NK-92 (cell line): ENCODE data around the gene ITIH5.

ENCODE experiments used
- DNase-seq: peaks from one replicate; lab custom pipeline; 2025; ENCODE audit not compliant: unreplicated experiment; lab: John Stamatoyannopoulos, UW

Gene ITIH5

DNA sequence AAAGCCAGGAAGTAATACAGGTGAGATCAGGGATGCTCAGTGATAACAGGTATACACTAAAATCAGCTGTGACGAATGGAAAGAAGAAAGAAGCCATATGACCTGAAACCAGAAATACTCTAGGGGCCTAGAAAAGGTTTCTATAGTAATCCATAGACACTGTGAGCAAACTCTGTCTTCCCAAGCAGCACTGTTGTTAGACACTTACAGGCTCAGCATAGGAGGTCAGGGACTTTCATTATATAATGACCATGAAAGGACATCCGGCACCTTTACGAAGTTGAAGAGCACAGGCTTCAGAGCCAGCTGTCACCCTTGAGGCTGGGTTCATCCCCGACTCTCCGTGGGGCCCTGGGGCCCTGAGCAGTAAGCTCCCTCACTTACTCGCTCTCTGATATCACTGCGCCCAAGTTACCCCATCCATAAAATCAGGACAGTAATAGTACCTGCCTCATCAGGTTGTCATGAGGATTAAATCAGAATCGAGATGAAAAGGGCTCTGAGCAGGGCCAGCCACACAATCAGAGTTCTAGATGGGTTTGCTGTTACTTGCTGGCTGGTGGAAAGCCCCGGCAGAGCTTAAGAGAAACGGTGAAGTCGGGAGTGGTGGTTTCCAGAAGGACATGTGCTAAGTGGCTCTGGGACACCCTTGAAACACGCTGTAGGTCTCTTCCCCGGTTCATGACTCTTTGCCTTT is 79.5 kb downstream of the ITIH5 start:
- DNase-seq, result no peak

- no peak for DNase-seq
These were observed 81.5 kb downstream of the ITIH5 start for GRCh38 chr10:7585228-7585627.

GRCh38 chr10:7583626-7584025 is 83.1 kb downstream of the ITIH5 start:
- no peak for DNase-seq

DNA sequence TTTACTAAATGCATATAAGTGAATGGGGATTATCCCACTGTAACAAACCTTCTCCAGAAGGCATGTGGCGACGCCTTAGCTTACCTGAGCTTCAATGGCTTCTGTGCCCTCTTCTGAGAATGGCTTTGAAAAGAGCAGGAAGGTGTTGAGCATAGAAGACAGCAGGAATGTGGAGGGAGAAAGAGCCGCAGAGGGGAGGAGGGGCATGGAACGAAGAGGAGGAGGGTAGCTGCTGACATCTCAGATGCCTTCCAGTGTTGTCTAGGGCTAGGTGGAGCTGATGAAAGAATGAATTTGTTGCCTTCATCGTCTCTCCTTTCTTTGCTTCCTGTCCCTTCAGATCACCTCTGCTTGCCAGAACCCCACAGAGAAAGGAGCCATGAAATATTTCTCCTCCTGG is 86.2 kb downstream of the ITIH5 start:
- no peak for DNase-seq

- no peak for DNase-seq
These were observed 87.1 kb downstream of the ITIH5 start for GRCh38 chr10:7579681-7580080.

DNA sequence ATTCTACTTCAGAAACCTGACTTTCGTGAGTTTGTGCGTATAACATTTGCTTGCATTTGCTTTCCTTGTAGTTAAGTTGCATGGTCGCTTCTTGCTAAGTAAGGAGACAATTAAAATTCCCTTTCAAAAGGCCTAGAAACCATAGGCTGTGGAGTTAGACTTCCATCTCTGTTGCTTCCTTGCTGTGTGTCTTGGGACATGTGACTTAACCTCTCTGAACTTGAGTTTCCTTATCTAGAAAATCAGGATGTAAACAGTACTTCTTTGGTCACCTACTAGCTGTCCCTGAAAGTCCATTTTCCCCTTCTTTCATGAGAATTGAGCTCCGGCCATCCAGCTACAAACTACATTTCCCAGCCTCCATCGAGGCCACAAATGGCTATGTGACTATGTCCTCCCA is 89.2 kb downstream of the ITIH5 start:
- DNase-seq, result no peak

DNA sequence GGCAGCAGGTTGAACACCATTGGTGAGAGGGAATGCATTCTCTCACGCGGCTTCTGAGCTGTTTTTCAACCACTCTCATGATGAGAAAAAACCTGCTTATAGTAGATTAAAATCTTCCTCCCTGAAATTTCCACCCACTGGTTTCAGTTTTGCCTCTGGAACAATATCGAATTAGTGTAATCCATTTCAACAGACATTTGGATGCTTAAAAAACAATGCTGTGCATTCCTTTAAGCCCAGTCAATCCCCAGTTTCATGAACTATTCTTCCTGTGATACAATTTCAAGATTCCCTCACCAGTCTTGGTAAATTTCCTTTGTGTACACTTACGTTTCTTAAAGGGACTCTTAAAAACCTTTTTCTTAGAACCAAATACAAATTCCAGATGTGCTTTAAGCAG is 89.6 kb downstream of the ITIH5 start:
- no peak for DNase-seq

GRCh38 chr10:7576340-7576739 is 90.4 kb downstream of the ITIH5 start:
- DNase-seq, result no peak

GRCh38 chr10:7572391-7572790 is 94.4 kb downstream of the ITIH5 start:
- DNase-seq, result no peak

DNA sequence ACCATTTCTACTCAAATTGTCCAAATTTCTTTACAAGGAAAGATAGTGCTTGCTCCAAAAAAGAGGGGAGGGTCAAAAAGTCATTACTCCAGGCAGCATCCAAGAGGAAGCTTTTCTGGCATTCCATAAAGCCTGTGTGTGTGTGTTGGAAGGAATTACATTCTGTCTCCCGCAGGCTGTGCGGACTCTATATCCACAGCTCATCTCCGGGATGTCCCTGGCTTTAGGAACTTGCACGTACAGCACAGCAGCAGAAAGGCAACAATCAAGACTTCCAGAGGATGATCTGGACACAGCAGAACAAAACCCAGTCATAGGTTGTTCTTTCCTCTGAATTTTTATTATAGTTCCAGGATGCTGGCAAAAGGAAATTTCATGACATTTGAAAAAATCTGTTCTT is 94.8 kb downstream of the ITIH5 start:
- no peak for DNase-seq

DNA sequence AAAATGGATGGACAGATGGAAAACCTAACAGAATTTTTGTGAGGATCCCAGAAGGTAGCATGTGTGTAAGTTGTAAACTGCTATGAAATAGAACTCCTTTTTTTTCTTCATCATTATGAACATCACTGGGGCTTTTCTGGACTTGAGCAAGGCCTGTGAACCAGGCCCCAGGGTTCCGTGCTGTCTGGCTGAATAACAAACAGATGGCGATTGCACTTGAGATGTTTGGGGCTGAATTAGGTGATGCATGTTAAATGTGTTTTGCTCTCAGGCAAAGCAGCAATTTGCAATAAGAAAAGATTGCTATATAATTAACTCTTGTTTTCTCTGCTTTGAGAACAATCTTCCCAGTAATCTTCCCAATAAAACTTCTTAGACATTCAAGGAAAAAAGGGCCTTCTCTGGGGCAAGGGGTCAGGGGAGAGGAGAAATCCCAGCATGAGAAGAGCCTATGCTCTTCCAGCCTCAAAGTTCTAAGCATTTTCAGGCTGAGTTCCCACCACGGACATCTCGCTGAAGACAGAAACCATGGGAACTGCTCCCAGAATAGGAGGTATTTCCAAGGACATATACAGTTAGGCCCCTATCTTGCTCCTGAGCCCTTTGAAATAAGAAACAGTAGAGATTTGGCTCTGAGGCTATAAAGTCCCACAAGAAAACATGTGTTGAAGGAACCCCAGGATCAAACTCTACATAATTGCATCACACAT is 98.7 kb downstream of the ITIH5 start:
- DNase-seq, result no peak

GRCh38 chr10:7566891-7567290 is 99.9 kb downstream of the ITIH5 start:
- no peak for DNase-seq

DNA sequence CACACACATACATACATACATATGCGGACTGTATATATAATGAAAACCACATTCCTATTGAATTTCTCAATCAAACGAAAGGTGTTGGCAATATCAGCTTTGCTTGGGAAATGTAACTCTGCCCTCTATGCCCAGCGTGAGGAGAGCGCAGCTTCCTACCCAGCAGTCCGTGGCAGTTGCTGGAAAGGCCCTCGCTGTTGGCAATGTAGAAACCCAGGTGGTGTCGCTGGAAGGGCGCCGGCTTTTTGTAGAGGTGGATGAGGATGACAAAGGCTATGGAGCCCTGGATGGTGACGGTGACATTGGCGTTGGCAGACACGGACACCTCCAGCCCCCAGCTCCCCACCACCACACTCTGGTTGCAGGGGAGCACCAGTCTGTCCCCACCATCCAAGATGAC is 100.9 kb downstream of the ITIH5 start:
- no peak for DNase-seq

DNA sequence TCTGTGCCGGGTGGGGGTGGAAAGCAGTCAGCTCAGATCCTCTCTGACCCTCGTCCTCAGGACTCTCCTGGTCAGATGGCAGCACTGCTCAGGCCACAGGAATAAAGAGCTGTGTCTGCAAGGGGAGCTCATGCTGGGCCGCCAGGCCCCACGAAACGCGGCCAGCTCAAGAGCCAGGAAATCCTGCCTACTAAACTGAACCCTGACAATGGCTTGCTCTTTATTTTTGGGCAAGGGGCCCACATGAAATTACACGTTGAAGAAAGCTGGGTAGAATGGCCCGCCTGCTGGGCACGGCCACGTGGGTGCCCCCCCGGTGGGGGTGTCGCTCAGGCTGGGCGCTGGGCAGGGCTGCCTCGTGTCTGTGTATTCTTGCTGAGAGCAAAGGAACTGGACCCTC is 103.0 kb downstream of the ITIH5 start:
- DNase-seq, result no peak

DNA sequence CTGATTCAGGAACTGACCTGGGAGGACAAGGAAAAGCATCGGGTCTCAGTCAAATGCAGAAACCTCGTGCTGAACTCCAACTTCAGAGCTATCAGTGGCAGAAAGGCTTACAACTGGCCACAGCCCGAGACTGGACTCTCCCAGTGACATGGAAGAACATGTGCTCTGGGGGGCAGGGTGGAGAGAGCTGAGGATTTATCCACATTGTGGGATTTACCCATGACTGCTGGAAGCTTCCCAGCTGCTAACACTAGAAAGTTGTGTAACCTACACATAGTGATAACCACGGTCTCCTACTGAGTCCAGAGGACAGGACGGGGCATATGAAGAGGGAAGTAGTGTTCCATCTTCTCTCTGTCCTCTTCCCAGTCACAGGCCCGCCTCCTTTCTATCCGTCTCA is 103.4 kb downstream of the ITIH5 start:
- DNase-seq, result no peak

- DNase-seq, result no peak
These were observed 104.8 kb downstream of the ITIH5 start for GRCh38 chr10:7561985-7562384.

- DNase-seq, result no peak
These were observed 105.4 kb downstream of the ITIH5 start for GRCh38 chr10:7561216-7561893.

GRCh38 chr10:7560519-7560918 is 106.2 kb downstream of the ITIH5 start:
- no peak for DNase-seq

DNA sequence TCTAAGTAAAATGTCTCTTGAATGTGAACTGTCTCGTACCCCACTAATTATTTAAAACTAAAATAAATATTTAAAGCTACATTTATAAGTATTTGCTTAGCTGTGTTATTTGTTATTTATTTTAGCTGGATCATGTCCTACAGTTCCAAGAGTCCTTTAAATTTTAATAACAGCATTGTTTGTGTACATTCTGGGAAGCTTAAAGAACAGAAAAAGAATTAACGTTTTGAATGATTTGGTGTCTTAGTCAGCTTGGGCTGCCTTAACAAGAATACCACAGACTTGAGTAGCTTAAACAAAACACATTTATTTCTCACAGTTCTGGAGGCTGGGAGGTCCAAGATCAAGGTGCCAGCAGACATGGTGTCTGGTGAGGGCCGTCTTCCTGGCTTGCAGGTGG is 107.4 kb downstream of the ITIH5 start:
- no peak for DNase-seq

GRCh38 chr10:7558036-7558435 is 108.7 kb downstream of the ITIH5 start:
- no peak for DNase-seq

GRCh38 chr10:7553531-7553930 is 113.2 kb downstream of the ITIH5 start:
- no peak for DNase-seq

- DNase-seq, result no peak
These were observed 114.6 kb downstream of the ITIH5 start for GRCh38 chr10:7551950-7552716.
